HG03196 (cell line): ENCODE measurements around the gene OGFOD1.

Experiments
- ATAC-seq: cut with Tn5 transposase; IDR thresholded peaks from one replicate; pipeline ENCODE4 v1.9.1; 2021; ENCODE audit not compliant: unreplicated experiment

Gene OGFOD1

DNA sequence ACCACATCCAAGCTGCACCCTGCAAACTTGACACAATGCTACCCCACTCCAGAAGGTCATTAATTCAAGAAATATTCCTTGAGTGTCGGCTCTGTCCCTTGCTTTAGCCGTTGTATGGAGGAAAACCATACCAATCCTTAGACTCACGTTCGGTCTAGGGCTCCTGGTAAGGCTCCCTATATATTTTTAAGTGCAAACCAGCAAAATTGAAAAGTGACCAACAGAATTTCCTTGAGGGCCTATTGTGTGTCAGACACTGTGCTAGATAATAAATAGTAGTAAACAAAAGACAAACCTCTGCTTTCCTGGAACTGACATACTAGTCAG, 68.9 kb downstream of the OGFOD1 start:
- ATAC-seq: no peak

DNA sequence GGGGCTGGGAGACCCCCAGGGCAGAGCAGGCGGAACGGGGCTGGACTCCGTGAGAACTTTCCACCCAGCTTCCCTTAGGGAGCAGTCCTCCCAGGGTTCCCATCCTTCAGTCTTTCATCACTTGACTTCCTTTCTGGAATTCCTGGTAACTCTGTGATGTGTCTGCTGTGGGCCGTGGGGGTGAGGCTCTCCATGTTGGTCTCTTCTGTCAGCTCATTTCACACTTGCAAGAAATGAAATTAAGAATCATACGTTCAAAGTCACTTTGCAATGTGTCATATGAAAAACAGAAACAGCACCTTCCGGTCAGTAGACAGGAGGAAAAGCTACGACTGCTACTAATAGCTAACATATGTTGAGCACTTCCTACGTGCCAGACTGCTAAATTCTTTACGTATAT, 73.9 kb downstream of the OGFOD1 start:
- no peak for ATAC-seq
